Forelimb muscle (tissue), 1 donor: ENCODE measurements around the gene MCUB. TPM values are rescaled to one million over a fixed set of nuclear protein-coding genes. Genes with fewer than 3 reads are reported as not detected.
"Not testable (repeated sequence)": the region's sequence is repeated elsewhere in the genome, so short reads cannot be mapped to it uniquely, and the experiment has no call there.

Experiments used
- DNase-seq: peaks from one replicate; pipeline ENCODE4 v3.0.0-alpha.2; 2013; ENCODE audit warnings: low read depth
- polyA plus RNA-seq: library from polyadenylated mRNA; unstranded; fragments of 120-200 nt; gene quantifications from one replicate; pipeline ENCODE4 v1.2.1, GENCODE V29; 2013; ENCODE audit not compliant: insufficient read length

MCUB gene
- polyA plus RNA-seq, 1 donor = 10.6 TPM

DNA sequence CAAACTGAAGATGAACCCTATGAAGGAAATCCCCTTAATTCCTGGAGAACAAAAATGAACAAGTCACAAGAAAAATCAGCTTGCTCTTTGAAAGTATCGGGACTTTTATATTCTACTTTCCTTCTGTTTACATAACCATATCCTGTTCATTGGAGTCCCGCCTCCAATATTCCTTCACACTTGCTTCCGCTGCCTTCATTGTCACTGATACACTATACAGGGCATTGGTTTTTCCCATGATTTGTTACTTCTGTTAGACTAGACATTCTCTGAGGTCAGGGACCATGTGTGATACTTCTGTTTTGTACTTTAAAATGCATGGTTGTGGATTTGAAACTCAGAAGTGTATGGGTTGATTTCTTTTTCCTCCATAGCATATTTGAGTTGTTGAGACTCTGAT, 18.8 kb downstream of the MCUB start:
- DNase-seq = no peak

DNA sequence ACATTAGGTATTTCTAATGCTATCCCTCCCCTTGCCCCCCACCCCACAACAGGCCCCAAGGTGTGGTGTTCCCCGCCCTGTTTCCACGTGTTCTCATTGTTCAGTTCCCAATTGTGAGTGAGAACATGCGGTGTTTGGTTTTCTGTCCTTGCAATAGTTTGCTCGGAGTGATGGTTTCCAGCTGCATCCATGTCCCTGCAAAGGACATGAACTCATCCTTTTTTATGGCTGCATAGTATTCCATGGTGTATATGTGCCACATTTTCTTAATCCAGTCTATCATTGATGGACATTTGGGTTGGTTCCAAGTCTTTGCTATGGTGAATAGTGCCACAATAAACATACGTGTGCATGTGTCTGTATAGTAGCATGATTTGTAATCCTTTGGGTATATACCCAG, 20.0 kb downstream of the MCUB start:
- not testable (repeated sequence) for DNase-seq

DNA sequence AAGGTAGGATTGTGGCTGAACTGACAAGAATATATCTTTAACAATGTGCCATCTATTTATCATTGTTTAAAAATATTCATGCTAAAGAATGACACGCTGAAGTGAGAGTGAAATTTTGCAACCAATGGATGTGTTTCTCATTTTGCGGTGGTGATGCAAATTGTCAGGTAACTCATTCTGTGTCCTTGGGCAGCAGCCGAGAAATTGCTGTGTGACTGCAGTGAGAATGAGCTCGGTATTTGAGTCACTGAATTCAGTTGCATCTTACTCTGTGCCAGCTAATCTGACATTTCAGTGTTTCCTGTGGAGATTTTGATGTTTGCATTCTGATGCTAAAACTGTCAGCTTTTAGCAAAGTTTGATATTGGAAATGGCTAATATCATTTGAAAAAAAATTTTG, 28.1 kb downstream of the MCUB start:
- DNase-seq = no peak

DNA sequence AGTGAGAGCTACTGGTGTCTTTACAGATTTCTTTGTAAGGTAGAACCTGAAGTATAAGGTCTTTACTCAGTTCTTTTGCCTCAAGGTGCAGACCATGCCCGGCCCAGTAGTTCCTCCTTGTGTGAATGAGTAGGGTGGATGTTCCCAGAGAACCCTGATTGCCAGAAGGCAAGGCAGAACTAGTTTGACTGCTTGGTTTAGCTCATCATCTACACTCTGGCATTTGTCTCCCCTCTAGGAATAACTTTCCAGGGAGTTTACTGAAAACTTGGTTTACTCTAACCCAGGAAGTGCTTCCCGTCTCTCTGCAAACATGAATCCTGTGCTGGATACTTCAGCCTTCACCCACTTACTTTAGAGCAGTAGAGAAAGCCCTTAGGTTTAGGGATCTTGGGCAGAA, 29.1 kb downstream of the MCUB start:
- DNase-seq = no peak

DNA sequence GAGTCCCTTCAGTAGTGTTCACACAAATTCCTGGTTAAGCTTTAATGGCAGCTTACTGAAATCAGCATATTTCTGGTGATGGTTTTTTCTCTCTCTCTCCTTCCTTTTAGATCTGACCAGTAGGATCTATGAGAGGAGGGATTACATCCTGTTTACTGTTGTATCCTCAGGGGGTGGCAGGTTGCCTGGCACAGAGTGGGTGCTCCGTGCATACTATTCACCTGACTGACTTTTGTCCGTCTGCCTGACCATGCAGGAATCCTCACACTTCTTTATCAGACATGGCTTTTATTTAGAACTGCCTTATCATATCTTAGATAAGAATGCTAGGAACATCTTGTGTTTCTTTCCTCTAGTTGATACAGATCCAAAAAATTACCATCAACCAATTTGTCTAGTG, 29.6 kb downstream of the MCUB start:
- DNase-seq = no peak

DNA sequence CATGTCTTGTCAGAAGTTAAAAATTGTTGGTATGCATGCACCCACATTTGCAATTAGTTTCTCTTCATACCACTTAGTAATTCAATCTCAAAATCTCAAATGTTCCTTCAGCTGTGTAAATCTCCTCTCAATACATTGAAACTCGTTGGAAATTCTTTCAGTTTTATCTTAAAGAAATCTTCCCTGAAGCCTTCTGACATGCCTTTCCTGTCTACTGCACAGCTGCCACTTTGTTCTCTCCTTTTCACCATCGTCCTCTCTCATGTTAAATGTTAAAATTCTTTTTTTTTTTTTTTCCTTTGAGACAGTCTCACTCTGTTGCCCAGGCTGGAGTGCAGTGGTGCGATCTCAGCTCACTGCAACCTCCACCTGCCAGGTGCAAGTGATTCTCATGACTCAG, 30.9 kb downstream of the MCUB start:
- DNase-seq = no peak

DNA sequence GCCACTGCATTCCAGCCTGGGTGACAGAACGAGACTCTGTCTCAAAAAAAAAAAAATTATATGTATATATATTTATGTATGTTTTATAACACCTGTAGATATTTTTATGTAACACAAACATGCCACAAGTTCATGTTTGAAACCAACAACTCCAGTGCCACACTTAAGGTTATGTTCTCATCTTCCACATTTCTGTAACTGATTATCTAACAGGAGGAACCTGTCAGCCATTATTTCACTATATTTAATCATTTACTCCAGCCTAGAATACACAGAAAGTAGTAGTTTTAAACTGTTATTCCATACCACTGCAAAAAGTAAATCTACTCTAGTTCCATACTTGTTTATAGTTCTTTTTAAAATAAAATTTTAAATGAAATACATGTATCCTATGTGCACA, 32.3 kb downstream of the MCUB start:
- no peak for DNase-seq

DNA sequence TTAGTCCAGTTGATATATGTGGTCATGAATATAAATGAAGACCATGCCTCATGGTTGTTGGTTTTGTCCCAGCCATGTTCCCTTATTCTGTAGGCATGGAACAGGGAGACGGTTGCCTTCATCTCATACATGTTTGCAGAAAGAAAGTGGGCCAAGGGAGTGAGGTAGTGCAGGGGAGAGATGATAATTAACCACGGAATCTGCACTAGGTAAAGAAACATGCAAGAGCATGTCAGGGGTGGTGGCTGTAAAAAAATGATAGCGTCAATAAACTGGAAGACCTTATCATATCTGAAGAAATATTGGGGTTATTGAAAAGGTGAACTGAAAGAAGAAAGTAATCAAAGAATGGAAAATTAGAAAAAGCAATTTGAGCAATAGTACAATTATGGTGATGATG, 35.1 kb downstream of the MCUB start:
- DNase-seq = not testable (repeated sequence)

DNA sequence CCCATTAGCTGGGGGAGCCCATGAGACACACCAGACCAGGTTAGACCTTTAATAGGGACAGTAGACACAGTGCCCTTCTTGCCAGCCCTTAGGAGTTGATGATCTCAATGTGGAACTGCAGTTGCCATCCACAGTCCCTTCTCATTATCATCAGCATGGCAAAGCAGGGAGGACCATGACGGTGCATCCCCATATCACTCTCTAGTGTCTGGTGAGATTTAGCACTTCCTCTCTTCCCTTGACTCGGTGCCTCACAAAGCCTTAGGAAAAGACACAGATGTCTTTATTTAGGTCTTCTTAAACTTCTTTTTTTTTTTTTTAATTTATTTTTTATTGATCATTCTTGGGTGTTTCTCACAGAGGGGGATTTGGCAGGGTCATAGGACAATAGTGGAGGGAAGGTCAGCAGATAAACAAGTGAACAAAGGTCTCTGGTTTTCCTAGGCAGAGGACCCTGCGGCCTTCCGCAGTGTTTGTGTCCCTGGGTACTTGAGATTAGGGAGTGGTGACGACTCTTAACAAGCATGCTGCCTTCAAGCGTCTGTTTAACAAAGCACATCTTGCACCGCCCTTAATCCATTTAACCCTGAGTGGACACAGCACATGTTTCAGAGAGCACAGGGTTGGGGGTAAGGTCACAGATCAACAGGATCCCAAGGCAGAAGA, 36.5 kb downstream of the MCUB start:
- DNase-seq = not testable (repeated sequence)

DNA sequence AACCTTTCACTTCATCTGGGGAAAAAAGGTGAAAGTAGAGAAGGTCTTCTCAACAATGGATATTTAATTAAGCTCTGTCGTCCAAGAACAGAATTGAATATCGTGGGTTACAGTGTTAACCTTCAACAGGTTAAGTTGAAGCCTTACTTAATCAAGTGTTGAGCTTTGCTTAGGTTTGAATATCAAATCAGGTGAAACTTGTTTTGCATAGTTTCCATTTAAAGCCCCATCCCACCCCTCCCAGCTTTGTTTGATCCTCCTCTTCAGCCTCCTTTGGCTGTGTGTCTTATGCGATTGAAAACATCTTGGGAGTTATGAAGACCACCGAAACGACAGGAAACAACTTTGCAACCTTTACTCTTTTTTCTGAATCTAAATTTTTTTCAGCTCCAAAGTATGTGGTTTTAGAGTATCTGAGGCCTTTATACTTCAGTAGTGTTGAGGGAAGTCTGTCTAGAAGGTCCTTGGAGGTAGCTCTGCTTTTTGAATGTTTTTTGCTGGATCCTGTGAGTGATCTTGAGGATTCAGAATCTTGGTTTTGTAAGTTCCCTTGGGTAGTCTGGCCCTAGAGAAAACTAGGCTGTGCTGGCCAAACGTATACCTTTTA, 39.1 kb downstream of the MCUB start:
- no peak for DNase-seq

DNA sequence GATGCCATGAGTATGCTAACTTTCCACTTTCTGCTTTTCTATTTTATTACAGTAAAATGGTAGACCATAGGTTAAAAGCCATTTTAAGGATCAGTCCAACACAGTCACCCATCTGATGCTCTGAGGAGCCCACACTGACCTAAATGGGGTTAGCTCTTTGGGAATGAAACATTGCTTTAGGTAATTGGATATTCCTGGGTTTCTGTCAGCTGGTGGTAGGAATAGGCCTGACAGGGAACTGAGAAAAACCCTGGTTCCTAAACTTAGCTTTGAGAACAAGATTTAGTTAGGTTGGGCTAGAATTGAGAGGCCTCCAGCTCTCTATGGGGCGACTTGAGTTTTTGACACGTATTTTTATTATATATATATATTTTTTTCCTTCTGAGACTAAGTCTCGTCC, 40.4 kb downstream of the MCUB start:
- DNase-seq = no peak

DNA sequence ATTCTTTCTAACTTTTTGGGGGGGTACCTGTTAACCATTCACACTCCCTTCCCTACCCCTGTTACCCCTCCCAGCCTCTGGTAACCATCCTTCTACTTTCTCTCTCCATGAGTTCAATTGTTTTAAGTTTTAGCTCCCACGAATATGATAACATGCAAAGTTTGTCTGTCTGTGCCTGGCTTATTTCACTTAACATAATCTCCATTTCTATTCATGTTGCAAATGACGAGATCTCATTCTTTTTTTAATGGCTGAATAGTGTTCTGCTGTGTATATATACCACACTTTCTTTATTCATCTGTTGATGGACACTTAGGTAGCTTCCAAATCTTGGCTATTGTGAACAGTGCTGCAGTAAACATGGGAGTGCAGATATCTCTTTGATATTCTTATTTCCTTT, 41.3 kb downstream of the MCUB start:
- DNase-seq = no peak

DNA sequence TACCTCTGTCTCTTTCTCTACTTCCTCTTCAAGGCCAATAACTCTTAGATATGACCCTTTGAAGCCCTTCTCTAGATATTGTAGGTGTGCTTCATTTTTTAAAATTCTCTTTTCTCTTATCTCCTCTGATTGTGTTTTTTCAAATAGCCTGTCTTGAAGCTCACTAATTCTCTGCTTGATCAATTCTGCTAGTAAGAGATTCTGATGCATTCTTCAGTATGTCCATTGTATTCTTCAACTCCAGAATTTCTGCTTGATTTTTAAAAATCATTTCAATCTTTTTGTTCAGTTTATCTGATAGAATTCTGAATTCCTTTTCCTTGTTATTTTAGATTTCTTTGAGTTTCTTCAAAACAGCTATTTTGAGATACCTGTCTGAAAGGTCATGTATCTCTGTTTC, 47.9 kb downstream of the MCUB start:
- no peak for DNase-seq

DNA sequence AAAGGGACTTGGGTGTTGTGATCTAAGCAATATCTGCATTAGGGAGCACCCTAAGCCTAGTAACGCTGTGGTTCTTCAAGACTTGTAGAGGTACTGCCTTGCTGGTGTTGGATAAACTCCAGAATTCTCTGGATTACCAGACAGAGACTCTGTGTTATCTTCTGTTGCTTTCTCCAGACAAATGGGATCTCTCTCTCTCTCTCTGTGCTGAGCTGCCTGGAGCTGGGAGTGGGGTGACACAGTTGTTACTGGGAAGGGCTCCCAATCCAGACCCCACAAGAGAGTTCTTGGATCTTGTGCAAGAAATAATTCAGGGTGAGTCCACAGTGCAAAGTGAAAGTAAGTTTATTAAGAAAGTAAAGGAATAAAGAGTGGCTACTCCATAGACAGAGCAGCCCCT, 48.8 kb downstream of the MCUB start:
- no peak for DNase-seq

DNA sequence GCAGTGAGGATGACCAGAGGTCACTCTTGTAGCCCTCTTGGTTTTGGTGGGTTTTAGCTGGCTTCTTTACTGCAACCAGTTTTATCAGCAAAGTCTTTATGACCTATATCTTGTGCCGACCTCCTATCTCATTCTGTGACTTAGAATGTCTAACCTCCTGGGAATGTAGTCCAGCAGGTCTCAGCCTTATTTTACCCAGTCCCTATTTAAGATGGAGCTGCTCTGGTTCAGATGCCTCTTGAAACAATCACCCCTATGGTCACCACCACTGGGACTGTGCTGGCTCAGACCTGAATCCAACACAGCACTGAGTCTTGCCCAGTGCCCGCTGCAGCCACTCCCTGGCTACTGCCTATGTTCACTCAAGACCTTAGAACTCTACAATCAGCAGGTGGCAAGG, 49.4 kb downstream of the MCUB start:
- DNase-seq = no peak

DNA sequence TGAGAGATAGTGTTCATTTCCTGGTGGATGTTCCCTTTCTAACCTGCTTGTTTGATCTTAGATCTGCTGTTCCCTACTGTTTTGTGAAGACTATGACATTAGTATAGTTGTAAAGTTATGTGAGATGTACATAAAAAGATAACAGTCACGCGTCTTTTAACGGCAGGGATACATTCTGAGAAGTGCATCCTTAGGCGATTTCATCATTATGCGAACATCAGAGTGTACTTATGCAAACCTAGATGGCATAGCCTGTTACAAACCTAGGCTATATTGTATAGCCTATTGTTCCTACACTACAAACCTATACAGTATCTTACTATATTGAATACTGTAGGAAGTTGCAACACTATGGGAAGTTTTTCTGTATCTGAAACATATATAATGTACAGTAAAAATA, 50.4 kb downstream of the MCUB start:
- DNase-seq = no peak

DNA sequence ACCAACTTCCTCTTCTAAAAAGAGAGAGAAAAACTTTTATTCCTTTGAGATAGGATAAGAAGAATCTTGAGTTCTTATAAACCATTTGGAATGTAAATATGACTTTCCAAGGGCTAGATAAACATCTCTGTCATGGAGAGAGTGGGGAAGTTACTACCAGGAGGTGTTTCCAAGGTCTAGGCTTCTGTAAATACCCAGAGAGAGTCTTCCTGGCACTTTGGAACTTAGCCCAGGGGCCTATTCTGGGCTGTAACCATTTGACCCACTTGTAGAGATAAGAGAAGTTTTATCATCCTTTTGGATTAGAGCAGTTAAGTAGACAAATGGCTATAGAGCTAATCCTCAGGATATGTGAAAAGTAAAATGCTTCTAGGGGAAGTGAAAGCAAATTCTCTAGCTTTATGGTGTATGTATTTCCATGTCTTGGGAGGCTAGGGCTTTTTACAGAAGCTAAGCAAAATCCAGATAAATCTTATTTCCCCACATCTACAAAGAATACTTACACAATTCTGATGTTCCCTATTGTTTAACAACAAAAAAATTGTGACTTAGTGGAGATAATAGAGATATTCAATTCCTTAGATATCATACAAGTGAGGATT, 51.1 kb downstream of the MCUB start:
- no peak for DNase-seq

DNA sequence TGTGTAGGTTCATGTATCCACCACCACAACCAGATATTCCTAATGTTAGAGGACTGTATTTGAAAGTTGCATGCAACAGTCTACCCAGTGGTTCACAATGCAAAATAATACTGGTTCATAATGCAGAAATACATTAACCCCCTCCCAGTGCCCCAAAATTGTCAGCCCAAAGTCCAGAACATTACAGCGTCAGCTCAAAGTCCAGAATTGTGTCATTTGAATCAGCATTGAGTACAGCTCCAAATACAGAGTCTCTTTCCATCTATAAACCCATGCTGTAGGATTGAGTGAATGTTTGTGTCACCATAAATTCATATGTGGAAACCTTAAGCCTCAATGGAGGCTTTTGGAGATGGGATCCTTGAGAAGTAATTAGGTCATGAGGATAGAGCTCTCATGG, 54.0 kb downstream of the MCUB start:
- no peak for DNase-seq

DNA sequence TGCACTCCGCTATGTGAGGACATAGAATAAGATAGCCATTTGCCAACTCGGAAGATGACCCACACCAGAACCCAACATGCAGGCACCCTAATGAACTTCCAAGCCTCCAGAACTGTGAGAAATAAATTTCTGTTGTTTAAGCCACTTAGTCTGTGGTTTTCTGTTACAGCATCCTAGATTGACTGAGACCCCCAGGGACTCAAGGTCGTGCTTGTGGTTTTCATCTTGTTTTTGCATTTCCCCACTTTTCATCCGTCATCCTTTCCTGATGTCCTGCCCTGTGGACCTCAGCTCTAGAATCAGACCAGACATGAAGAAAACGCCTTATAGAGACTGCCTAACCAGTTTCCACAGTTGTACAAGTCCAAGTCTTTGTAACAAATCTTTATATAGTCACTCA, 54.4 kb downstream of the MCUB start:
- no peak for DNase-seq

DNA sequence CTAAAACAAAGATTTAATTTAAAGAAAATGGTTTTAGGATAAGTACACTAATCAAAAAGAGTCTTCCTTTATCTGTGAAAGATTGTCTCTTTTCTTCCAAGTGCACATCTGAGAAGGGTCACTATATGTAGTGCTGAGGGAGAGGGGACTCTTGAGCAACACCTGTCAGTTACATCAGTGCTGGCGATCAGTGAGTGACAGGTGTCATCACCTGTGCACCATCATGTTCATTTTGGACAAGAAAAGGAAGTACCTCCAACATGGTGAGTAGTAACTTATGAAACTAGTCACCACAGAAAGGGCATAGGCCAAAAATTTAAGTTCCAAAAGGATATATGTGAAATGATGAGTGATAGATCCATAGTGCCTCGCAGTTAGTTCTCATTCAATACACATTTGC, 55.7 kb downstream of the MCUB start:
- DNase-seq = no peak

DNA sequence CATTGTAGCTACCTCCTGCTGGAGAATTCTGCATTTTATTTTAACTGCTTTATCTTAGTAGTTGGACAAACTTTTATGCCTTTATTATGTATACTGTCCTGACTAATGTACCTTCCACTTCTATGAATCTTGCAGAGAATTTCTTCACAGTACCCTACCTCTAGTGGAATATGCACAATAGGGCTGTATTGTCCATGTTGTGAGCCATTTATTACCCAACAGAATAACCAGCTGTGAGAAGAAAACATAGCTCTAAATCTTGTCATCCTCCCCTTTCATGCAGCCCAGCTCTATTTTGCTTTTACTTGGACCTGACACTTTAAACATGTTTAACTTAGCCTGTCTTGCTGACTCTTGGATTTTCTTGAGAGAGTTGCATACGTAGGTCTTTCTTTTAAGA, 56.2 kb downstream of the MCUB start:
- no peak for DNase-seq

DNA sequence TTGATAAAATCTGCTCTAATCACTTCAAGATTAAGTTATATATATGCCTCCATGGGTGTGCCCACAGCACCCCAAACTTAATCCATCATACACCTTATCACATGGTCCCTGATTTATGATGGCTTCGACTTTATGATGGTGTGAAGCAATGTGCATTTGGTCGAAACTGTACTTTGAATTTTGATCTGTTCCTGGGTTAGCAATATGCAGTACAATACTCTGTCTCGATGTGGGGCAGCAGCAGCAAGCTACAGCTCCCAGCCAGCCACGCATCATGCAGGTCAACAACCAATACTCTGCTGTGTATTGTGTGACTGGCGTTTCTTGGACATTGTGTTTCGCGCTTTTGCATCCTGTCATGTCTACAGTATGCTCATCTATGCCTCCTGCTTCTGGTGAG, 62.6 kb downstream of the MCUB start:
- no peak for DNase-seq

DNA sequence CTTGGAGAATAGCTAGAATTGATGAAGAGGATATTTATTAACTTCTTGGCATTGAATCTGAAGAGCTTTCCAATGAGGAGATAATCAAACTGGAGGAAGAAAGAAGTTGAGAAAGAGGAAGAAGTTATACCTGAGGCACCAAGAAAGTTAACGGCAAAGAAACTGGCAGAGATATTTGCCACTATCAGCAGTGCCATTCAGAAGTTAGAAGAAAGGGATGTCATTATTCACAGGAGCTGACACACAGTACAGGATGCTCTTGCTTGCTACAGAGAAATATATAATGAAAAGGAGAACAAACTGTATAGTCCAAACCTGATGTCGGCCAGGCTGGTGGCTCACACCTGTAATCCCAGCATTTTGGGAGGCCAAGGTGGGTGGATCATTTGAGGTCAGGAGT, 64.5 kb downstream of the MCUB start:
- no peak for DNase-seq

DNA sequence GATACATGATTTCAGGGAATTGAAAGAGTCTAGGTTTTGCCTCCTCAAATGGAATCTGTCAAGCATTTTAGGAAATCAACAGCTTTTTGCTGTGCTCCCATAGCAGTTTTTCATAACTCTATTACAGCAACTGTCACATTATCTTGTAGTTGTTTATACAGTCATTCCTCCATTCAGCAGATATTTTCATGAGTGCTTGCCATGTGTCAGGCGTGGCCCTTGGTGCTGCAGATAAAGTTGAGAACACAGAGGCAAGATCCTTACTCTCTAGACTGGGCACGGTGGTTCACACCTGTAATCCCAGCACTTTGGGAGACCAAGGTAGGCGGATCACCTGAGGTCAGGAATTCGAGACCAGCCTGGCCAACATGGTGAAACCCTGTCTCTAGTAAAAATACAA, 67.3 kb downstream of the MCUB start:
- DNase-seq = no peak
